LNCAP (cell line): ENCODE measurements around the gene VAMP4.

Source experiments
- CTCF ChIP-seq: fragments of 450-650 bp; IDR thresholded peaks from 2 replicates; pipeline ENCODE4 v1.5.1; 2017; ENCODE audit warnings: mild to moderate bottlenecking

VAMP4 gene

GRCh38 chr1:171762143-171762563, 20.3 kb upstream of the VAMP4 start:
- TF ChIP-seq CTCF: no peak

GRCh38 chr1:171758011-171758410, 16.1 kb upstream of the VAMP4 start:
- no peak for TF ChIP-seq CTCF

GRCh38 chr1:171756856-171757255, 15.0 kb upstream of the VAMP4 start:
- TF ChIP-seq CTCF: no peak

DNA sequence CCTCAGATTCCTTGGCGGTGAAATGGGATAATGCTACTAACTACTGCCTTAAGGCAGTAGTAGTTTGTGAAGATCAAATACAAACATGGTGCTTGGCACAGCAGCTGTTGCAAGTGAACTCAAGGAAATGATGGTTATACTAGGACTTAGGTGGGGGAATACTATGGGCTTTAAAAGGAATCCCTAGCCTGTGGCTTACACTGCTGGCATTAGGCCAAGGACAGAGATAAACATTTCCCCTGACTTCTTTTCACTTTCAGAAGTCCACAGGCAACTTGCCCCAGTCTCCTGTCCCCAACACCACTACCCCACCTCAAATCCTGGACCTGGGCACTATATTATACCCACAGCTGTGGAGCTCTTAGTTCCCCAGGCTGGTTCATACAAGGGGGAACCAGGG, 13.1 kb upstream of the VAMP4 start:
- no peak for TF ChIP-seq CTCF

- no peak for TF ChIP-seq CTCF
Measured at GRCh38 chr1:171754353-171754705, 12.5 kb upstream of the VAMP4 start.

GRCh38 chr1:171753685-171754352, 12.0 kb upstream of the VAMP4 start:
- no peak for TF ChIP-seq CTCF

DNA sequence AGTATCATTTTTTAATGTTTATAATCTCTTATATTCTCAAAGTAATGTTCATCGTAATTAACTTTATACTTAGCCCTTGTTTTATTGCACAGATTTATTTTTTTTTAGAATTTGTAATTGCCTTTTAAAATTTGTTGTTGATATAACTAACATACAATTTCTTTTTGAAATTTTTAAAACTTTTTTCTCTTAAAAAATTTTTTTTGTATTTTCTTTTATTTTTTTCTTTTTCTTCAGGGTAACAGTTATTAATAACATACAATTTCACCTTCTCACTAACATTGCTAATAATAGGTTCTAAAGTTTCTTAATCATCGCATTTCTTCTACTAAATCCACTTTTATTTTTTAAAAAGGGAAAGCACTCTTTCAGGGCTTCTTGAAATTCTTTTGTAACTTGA, 11.3 kb upstream of the VAMP4 start:
- no peak for TF ChIP-seq CTCF

DNA sequence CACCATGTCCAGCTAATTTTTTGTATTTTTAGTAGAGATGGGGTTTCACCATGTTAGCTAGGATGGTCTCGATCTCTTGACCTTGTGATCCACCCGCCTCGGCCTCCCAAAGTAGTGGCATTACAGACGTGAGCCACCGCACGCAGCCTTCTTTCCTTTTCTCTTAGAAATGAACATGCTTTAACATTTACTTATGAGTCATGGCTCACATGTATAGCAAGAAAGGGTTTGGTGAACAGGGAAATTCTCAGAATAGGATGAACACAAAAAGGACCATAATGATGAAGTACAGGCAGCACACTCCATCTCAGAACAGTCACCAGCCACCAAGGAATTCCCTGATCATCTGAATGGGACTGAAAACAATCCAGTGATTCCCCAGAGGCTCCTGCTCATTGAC, 9.4 kb upstream of the VAMP4 start:
- TF ChIP-seq CTCF: no peak
